HEK293T (cell line): ENCODE measurements around the gene CISD3.

Experiments used
- FOXK2 ChIP-seq: fragments of 450-650 bp; IDR thresholded peaks from 2 replicates; pipeline ENCODE4 v1.6.1; 2016; ENCODE audit warnings: mild to moderate bottlenecking
- PKNOX1 ChIP-seq: fragments of 450-650 bp; IDR thresholded peaks from 2 replicates; pipeline ENCODE4 v1.6.1; 2016

GRCh38 chr17:38702166-38702915 is 27.8 kb upstream of the CISD3 start:
- TF ChIP-seq PKNOX1 (no peak), FOXK2 (no peak)
